NB4 (cell line): ENCODE results near the gene MPV17.
A peak's percentile ranks its signal among the peaks of the same experiment; 100 is the strongest.

Source experiments
- DNase-seq: peaks from one replicate; pipeline ENCODE4 v3.0.0; 2010; ENCODE audit warnings: low read depth
- H3K4me3 ChIP-seq: one replicate; pipeline ENCODE4 v1.5.1; 2011; ENCODE audit warnings: mild to moderate bottlenecking, low read depth, low read length, moderate library complexity
- CTCF ChIP-seq: IDR thresholded peaks from one replicate; pipeline ENCODE4 v1.5.1; 2012; ENCODE audit warnings: low read depth, low read length
- MAX ChIP-seq: IDR thresholded peaks from 2 replicates; pipeline ENCODE4 v1.6.1; 2011; ENCODE audit warnings: low read depth, low read length
- MYC ChIP-seq: IDR thresholded peaks from 2 replicates; pipeline ENCODE4 v1.6.1; 2011; ENCODE audit warnings: low read depth, low read length
- POLR2A ChIP-seq: IDR thresholded peaks from 2 replicates; pipeline ENCODE4 v1.6.1; 2011; ENCODE audit warnings: mild to moderate bottlenecking; ENCODE audit not compliant: insufficient read length; ENCODE audit errors: extremely low read depth

The MPV17 gene

GRCh38 chr2:27363933-27364332 lies 41.0 kb upstream of the MPV17 start:
- DNase-seq, result no peak
- no peak overlapping the region for H3K4me3 ChIP-seq
- TF ChIP-seq MYC, result no peak
- no peak for TF ChIP-seq POLR2A
- TF ChIP-seq MAX, result no peak
- no peak for TF ChIP-seq CTCF

GRCh38 chr2:27362678-27363420 lies 40.0 kb upstream of the MPV17 start:
- no peak for TF ChIP-seq CTCF
- no peak for TF ChIP-seq POLR2A
- TF ChIP-seq MAX, result no peak
- TF ChIP-seq MYC, result no peak
- DNase-seq, result no peak
- no peak overlapping the region for H3K4me3 ChIP-seq

GRCh38 chr2:27356382-27357181 lies 33.7 kb upstream of the MPV17 start, which contains the start of gene GTF3C2:
Gene GTF3C2, minus strand, starts transcription at chr2:27356764. Its CDS starts 13,210 bp downstream, at chr2:27343554.
- no peak for TF ChIP-seq CTCF
- TF ChIP-seq MAX, result peak; percentile 98
- TF ChIP-seq POLR2A, result peak; percentile 58
- peak; percentile 97 for TF ChIP-seq MYC
- peak within 1 kb of the TSS; percentile 81 for H3K4me3 ChIP-seq
- peak; percentile 100 for DNase-seq

GRCh38 chr2:27356056-27356381 lies 33.1 kb upstream of the MPV17 start:
- TF ChIP-seq CTCF, result no peak
- no peak for TF ChIP-seq MYC
- no peak for TF ChIP-seq MAX
- TF ChIP-seq POLR2A, result no peak
- peak overlapping the region; percentile 81 for H3K4me3 ChIP-seq
- DNase-seq, result peak; percentile 89

- DNase-seq, result no peak
- H3K4me3 ChIP-seq, result peak overlapping the region; percentile 81
- TF ChIP-seq MYC (no peak), POLR2A (no peak), MAX (no peak), CTCF (no peak)
Observed at GRCh38 chr2:27354597-27354927, 31.7 kb upstream of the MPV17 start.
